DMS53 treated with DMSO at 0.1 percent for 48 hours (cell line): ENCODE results near the gene ELAVL1.
"Not testable (repeated sequence)": the region's sequence is repeated elsewhere in the genome, so short reads cannot be mapped to it uniquely, and the experiment has no call there.

Source experiments
- DNase-seq: peaks from one replicate; lab custom pipeline; 2025; ENCODE audit not compliant: unreplicated experiment; lab: John Stamatoyannopoulos, UW

Gene ELAVL1

DNA sequence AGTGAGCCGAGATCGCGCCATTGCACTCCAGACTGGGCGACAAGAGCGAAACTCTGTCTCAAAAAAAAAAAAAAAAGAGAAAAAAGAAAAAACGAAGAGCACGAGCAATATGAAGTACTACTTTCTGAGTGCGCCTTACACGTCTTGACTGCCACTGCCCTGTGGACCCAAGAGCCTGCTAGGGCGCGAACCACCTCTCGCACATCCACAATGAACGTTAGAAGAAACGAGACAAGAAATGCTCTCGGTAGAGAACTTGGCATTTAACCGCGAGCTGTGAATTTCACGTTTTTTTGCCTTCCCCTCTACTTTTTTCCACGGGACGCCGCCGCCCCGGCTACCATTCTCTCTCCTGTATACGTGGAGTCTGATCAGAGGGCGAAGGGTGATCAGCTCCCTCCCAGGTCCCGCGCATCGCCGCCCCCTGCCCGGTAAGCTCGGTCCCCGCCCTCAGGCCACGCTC is 62.4 kb downstream of the ELAVL1 start:
- no peak for DNase-seq

- DNase-seq = no peak
These were observed 63.4 kb downstream of the ELAVL1 start for GRCh38 chr19:7941895-7942596.

DNA sequence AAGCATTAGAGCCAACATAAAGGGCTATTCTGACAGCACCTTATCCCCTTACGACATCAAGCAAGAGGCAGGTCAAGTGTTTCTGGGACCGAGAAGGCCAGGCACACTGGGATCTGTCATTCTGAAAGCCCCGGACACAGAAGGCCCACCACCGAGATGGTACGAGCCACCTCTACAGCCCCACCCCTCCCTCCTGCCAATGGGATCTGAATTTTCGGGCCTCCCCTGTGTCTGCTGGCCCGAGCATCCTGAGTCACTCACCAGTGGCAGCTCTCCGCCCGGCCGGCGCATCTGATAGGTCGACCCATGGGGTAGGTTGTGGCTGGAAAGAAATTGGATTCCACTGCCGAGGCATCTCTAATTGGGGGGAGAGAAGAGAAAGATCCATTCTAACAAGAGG is 64.6 kb downstream of the ELAVL1 start:
- no peak for DNase-seq

- DNase-seq = no peak
These were observed 70.7 kb downstream of the ELAVL1 start for GRCh38 chr19:7934766-7935165.

DNA sequence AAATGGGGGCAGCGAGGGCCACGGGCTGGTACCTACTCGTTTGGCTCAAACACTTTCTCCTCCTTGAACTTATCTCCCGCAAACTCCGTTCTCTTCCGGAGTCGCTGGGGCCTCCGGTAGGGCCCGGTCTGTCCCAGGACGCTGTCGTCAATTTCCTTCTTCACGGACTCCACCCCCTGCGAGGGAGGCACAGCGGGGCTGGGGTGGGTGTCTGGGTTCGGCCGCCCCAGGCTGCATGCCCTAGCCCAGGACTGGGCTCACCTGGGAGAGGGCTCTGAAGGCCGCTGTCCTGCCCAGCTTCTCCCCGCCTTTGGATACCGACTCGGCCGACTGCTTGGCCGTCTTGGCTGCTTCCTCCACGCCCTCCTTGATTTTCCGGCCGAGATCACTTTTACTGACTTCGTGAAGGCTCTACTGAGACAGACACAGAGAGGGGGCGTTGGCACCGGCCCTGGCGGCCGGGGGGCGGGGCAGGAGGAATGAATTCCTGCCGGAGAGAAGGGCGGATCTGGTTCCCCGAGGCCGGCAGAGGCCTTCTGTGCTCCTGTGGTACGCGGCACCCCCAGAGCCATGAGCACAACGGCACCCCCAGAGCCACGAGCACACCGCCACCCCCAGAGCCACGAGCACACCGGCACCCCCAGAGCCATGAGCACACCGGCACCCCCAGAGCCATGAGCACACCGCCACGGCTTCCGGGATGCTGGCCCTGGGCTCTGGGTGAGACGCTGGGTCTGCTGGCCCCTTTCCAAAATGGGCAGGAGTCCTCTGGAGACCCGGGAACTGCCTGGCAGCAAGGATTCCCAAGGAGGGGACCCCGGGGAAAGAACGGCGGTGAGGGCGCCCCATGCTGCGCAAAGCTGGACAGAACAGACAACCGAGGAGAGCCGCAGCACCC is 71.4 kb downstream of the ELAVL1 start:
- no peak for DNase-seq

GRCh38 chr19:7933411-7933810 is 72.0 kb downstream of the ELAVL1 start:
- DNase-seq = no peak

- DNase-seq = no peak
These were observed 72.5 kb downstream of the ELAVL1 start for GRCh38 chr19:7932930-7933300.

- DNase-seq = no peak
These were observed 73.0 kb downstream of the ELAVL1 start for GRCh38 chr19:7932276-7932929.

- DNase-seq = no peak
These were observed 74.0 kb downstream of the ELAVL1 start for GRCh38 chr19:7931221-7932061.

DNA sequence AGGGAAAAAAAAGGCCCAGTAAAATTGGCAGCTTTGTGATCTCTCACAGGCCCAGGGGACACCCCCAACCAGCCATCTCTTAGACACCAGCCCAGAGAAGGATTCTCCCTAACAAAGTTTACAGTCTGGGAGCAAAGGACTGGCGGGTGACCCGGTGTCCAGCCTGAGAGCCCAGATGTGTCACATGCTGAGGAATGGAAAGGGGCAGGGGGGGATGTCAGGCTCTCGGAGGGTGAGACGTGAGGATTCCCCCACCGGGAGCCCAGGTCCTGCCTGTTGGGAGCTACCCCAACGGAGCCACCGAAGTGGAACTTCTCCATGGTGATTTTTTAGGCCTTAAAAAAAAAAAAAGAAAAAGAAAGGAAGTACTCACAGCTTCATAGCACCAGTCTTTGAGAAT is 74.7 kb downstream of the ELAVL1 start:
- DNase-seq = no peak

DNA sequence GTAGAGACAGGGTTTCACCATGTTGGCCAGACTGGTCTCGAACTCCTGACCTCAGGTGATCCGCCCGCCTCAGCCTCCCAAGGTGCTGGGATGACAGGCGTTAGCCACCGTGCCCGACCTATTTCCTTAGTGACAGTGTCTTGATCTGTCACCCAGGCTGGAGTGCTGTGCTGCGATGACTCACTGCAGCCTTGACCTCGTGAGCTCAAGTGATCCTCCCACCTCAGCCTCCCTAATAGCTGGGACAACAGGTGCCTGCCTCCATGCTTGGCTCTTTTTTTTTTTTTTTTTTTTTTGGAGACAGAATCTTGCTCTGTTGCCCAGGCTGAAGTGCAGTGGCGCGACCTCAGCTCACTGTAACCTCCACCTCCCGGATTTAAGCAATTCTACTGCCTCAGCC is 75.4 kb downstream of the ELAVL1 start:
- DNase-seq = not testable (repeated sequence)

DNA sequence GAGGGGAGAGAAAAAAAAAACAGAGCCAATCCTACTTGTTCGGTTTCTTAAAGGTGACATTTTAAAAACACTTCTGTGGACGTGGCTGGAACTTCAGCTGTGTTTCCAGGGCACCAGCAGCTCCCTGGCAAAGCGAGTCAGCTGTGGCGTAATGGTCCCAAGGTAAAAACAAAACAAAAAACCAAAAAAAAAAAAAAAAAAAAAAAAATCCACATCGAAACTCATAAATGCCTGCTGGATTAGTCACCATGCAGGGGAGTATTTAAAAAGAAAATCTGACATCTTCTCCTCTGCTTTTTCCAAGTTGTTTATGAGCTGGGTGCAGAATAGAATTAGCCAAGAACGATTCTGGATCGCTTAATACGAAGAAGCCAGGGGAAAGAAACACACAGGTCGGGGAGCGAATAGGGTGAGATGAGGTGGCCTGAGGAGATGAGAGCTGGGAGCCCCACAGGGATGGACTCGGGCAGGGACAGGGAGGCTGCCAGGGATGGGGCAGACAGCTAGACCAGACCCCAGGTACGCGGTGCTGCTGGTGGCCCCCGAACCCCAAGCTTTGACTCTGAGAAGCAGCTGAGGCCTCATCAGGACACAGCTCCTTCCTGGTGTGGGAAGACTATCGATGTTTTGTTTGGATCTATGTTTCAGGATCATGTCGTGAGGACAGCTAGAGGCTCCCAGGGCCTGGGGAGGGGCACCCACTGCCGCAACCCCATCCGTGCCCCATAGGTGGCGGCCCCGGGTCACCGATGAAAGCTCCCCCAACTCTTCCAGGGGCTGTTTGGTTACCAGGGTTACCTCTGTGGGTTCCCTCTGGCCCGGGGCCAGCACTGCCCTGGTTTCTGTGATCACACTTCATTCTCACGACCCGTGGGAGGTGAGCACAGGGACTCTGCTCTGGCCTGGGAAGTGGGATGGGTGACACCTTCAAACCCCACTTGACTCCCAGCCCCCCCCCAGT is 76.4 kb downstream of the ELAVL1 start:
- DNase-seq = no peak

DNA sequence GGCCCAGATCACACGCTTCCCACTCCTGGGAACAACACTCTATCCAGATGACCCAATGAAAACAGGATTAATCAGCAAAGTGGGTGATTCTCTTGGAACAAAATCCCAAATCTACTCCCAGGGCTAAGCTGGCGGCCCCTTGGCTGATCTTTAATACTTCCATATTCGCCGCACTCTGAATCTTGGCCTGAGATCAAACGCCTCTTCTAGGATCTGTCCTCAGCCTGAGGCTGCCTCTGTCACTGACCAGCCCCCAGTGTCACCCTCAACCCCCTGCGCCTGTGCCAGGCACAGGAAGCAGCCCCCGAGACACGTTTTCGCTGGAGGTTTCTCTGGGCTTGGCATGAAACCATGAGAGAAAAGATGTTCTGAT is 77.1 kb downstream of the ELAVL1 start:
- DNase-seq = no peak

DNA sequence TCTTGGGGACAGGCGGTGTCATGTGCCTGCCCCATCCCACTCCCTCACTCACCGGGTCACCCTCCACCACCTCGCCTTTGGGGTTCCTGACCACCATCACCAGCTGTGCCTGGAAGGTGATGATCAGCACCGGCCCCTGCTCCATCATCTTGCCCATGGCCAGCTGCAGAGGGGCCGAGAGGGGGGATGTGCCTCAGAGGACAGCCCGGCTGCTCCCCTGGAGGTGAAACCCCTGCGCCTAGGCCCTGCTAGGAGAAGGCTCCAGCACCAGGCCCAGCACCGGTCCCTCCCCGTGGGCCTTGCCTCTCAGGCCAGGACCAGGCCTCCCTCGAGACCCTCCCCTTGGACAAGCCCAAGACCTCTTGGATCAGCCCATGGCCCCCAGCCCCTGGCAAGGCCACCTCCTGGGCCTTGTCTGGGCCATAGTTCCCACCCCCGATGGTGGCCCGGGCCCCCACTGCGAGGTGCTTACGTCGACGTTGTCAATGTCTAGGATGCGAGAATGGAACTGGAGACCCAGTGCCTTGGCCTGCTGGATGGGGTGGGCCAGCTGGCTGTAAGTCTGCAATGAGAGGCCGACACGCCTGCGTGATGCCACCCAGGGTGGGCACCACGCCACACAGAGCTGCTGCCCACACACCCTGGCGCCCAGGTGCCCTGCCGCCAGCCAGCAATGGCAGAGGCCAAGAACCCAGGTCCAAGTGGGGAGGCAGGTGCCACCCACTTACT is 77.7 kb downstream of the ELAVL1 start:
- no peak for DNase-seq

DNA sequence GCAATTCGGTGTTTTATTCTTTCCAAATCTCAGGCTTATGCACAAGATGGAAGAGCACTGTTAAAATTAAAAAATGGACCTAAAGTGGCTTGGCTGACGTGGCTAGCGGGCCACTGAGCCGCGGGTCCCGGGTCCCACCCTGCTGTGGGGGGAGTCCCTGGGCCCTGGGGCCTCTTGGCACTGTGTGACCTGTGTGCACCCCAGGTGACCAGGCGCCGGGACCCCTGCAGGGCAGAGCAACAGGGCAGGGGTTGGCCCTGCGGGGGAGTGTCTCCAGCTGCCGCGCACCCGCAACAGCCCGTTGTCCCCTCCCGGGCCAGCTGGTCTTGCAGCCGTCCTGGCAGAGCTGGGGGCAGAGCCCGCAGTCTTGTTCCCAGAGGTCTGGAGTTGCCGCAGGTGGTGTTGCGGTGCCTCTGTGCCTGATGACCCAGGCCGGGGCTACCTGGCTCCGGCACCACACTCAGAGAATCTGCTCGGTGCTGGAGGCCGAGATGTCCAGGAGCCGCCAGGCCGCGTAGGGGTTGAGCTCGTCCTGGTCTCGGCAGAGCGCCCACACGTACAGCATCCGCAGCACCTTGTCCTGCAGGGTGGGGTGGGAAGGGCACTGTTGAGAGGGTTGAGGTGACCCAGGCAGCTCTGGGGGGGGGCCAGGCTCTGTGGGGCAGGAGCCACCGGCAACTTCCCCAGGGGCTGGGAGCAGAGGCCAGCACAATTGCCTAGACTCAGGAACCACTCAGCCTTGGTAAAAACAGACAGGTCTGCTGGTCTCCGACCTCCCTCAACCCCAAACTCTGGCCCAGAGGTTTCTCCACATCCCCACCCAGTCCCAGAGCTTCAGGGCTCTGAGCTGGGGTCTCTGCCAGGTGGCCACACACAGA is 78.5 kb downstream of the ELAVL1 start:
- DNase-seq = peak; percentile 6

DNA sequence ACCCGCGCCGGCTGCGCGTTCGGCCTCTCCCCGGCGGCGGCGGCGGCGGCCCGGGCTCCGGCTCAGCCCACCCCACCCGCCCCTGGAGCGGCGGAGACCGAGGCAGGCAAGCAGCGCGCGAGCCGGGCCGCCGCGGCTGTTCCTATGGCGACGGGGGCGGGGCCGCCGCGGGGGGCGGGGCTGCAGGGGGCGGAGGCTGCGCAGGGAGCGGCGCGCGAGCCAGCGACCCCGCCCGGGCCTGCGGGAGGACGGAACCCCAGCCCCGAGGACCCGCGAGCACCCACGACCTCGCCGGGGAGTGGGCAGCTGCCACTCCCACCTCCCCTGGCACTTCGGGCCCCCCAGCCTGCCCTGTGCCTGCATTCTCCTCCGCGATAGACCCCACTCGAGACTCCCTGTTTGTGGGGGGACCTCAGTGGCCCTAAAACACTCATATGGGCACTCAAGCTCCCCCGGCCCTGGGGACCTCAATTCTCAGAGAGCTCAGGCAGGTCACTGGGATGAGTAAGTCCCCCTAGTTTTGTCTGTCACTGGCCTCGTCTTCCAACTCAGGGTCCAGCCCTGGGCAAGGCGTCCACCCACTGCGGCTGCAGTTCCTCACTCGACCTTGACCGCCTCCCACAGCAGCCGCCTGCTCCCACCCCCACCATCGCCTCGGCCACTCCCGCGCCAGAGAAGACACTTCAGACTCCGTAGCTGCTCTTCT is 79.3 kb downstream of the ELAVL1 start, which contains the start of gene CTXN1:
Gene CTXN1 (minus strand): TSS at position 115 of the 706 bp plus-strand sequence. CDS start 597 bp downstream, outside the sequence.
- DNase-seq = no peak

DNA sequence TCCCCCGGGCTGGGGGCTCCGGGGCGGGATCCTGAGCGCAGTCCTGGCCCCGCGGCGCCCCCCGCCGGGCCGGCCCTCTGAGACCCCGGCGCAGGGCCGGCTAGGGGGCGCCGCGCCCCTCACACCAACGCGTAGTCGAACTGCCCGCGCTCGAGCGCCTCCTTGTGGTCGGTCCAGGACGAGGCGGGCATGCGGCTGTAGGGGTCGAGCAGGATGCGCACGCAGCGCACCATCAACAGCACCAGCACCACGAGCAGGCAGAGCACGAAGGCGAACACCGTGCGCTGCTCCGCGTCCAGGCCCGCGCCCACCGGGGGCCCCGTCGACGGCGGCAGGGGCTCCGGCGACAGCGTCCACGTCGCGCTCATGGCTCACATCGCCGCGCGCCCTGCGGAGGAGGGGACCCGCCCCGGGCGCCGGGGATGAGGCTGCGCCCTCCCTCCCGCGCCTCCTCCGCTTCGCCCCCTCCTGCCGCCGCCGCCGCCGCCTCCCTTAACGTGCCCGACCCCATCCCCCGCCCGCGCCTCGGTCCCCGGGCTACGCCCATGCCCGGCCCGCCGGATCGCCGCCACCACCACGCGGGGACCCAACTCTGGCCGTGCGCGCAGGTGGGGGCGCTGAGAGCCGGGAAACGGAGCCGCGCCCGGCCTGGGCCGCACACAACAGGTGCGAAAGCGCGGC is 80.1 kb downstream of the ELAVL1 start:
- DNase-seq = peak; percentile 14
